ENCODE measurements around the gene GTSF1L.

Gene GTSF1L

DNA sequence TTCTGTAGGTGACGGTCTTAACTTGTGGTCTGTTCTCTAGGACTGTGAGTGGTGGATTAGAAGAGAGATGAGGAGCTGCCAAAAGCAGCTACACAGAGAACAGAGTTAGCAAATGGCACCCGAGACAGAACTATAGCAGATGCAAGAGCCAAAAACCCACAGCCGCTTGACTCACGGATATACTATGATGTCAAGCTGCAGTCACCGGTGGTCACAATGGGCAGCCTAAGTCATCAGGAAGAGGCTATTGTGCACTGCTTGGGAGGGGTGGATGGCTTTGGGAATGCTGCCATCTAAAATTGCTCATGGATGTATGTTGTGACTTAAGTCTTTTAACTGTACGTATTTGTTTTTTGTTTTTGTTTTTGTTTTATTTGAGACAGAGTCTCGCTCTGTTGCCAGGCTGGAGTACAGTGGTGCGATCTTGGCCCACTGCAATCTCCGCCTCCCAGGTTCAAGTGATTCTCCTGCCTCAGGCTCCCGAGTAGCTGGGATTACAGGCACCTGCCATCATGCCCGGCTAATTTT is at the start of gene GTSF1L:
TSS of gene GTSF1L (minus strand) at position 192 of the 528 bp plus-strand sequence. CDS start 308 bp downstream, outside the sequence.
- TF ChIP-seq, protein P1, sequence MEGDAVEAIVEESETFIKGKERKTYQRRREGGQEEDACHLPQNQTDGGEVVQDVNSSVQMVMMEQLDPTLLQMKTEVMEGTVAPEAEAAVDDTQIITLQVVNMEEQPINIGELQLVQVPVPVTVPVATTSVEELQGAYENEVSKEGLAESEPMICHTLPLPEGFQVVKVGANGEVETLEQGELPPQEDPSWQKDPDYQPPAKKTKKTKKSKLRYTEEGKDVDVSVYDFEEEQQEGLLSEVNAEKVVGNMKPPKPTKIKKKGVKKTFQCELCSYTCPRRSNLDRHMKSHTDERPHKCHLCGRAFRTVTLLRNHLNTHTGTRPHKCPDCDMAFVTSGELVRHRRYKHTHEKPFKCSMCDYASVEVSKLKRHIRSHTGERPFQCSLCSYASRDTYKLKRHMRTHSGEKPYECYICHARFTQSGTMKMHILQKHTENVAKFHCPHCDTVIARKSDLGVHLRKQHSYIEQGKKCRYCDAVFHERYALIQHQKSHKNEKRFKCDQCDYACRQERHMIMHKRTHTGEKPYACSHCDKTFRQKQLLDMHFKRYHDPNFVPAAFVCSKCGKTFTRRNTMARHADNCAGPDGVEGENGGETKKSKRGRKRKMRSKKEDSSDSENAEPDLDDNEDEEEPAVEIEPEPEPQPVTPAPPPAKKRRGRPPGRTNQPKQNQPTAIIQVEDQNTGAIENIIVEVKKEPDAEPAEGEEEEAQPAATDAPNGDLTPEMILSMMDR (IDR thresholded peaks at IDR 0.05; ENCODE audit: insufficient read depth, missing control alignments): no peak
- no peak for DNase-seq (ENCODE audit: insufficient read length, low spot score)
- FAIRE-seq: no peak

DNA sequence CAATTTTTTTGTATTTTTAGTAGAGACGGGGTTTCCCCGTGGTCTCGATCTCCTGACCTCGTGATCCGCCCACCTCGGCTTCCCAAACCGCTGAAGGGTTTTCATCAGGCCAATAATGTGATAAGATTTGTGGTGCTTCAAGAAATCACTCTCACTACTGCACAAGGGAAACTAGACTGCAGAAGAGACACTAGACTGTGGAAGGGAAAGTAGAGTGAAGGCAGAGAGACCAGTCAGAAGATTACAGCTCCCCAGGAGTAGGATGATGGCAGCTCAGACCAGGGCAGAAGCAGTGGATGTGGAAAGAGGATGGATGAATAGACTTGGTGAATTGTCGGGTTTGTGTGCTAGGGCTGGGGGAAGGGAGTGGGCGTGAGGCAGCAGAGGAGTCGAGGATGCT is 48.0 kb upstream of the GTSF1L start:
- FAIRE-seq (no peak), DNase-seq (ENCODE audit: insufficient read length, low spot score) (no peak)
- TF ChIP-seq, protein P1 (IDR thresholded peaks at IDR 0.05; ENCODE audit: insufficient read depth, missing control alignments): no peak

DNA sequence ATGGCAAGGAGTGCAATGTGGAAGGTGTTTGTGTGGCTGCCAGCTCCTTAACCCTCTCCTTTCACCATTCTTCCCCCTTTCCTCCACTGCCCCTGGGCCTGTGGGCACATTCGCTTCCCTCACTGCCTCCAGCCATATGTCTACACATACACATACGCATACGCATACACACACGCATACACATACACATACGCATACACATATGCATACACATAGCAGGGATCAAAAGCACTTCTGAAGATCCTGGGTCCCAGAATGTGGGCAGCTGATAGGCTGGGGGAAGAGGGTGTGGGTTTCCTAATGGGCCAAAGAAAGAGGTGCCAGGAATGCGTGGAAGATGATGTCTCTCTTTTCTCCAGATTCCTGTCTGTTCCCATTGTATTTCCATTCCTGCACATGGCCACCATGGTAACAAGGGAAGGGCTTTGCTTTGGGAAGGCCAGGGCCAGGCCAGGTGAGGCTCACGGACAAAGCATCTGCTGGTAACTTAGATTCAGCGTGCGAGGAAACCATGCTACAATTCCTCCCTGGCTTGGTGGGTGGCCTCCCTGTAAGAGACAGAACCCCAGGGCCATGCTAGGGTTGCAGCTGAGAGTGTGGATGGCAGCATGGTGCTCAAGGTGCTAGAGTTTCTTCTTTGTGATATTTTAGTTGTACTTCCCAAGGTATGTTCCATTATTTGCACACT is 44.8 kb upstream of the GTSF1L start:
- DNase-seq (ENCODE audit: insufficient read length, low spot score) (no peak), FAIRE-seq (no peak)

DNA sequence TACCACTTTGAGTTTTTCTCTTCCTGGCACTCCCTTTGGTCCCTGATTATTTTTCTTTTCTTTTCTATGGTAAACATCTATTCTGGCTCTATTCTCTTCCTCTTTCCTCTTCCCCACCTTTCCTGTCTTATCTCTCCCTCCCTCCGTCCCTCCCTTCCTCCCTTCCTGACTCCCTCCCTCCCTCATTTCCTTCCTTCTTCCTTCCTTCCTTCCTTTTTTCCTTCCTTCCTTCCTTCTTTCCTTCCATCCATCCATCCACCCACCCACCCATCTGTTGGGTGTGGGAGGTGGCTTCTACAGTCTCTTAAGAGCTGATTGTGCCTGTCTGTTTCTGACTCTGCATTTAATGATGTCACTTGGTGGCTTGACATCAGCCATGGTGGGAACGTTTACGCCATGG is 43.5 kb upstream of the GTSF1L start:
- FAIRE-seq (no peak), DNase-seq (ENCODE audit: insufficient read length, low spot score) (no peak)
- TF ChIP-seq, protein P1 (IDR thresholded peaks at IDR 0.05; ENCODE audit: insufficient read depth, missing control alignments): no peak

More for the DNA sequence above, 44.8 kb upstream of the GTSF1L start:
- TF ChIP-seq, protein P1 (IDR thresholded peaks at IDR 0.05; ENCODE audit: insufficient read depth, missing control alignments): no peak

DNA sequence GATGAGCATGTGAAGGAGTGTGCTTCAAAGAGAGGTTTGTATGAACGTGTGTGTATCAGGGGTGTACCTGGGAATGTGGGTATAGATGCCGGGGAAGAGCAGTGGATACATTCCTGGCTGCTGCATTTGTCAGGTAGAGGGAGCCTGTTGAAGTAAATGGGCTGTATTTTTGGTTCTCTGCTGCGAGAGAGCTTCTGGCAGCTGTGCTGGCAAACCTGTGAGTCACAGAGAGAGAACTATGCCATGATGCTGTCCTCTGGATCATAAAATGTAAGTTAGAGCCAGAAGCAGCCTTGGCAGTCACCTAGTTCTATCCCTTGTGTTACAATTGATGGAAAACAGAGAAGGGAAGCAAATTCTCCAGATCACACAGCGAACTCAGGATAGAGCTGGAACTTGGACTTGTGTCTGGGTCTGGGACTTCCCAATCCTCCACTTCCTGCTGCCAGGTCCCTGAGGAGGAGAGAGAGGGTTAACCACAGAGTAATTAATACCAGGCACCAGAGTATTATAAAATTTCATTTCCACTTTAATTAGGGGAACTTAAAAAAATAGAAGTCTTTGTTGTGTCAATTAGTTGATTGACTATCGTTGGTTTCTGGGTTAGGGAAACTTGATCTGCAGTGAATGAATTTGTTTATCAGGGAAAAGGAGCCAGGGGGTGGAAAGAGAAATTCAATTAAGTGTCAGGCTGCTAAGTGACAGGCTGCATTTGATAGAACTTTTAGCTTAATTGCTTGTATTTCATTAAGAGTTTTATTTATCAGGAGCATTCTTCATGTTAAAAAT is 41.1 kb upstream of the GTSF1L start:
- TF ChIP-seq, protein P1 (IDR thresholded peaks at IDR 0.05; ENCODE audit: insufficient read depth, missing control alignments): no peak
- DNase-seq (ENCODE audit: insufficient read length, low spot score): no peak

DNA sequence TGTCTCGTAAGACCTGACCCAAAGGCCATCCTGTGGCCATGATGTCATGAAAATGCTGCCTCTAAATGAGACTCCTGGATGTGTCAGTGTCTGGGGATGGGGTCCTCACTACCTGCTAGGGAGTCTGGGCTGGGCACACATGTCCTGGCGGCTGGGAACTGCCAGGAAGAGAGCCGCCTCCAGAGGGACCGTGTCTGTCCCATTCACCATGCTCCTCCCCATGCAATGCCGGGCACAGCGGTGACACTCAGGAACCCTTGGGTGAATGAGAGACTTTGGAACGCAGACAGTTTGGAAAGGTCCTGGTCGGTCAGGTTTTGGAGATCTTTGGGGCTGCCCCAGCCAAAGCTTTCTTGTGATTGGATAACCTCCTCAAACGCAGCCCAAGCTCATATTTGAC is 40.1 kb upstream of the GTSF1L start:
- TF ChIP-seq, protein P1 (IDR thresholded peaks at IDR 0.05; ENCODE audit: insufficient read depth, missing control alignments): no peak
- no peak for FAIRE-seq

More for the DNA sequence above, 41.1 kb upstream of the GTSF1L start:
- FAIRE-seq: no peak

More for the DNA sequence above, 40.1 kb upstream of the GTSF1L start:
- DNase-seq (ENCODE audit: insufficient read length, low spot score): no peak
